ENCODE data around the gene SPON2.
"Not testable (repeated sequence)": the region's sequence is repeated elsewhere in the genome, so short reads cannot be mapped to it uniquely, and the experiment has no call there.

Gene SPON2

GRCh38 chr4:1136048-1136447 is 36.3 kb downstream of the SPON2 start:
- DNase-seq = no peak

- DNase-seq = no peak
Measured at GRCh38 chr4:1133033-1133432, 39.4 kb downstream of the SPON2 start.

GRCh38 chr4:1130316-1131186 is 41.8 kb downstream of the SPON2 start:
- no peak for DNase-seq

- no peak for DNase-seq
Measured at GRCh38 chr4:1126506-1126905, 45.9 kb downstream of the SPON2 start.

- DNase-seq = not testable (repeated sequence)
Measured at GRCh38 chr4:1125466-1125865, 46.9 kb downstream of the SPON2 start.

- DNase-seq = no peak
Measured at GRCh38 chr4:1124818-1125217, 47.6 kb downstream of the SPON2 start.

GRCh38 chr4:1122505-1122904 is 49.9 kb downstream of the SPON2 start:
- no peak for DNase-seq

Measured in NCI-H510A (cell line).